GM23248 (cell line): ENCODE results near the gene NCEH1.

Experiments used
- EZH2 ChIP-seq: fragments of 200-600 bp; sonication (generic); IDR thresholded peaks from 2 replicates; pipeline ENCODE4 v1.6.1; 2018; ENCODE audit warnings: antibody characterized with exemption, mild to moderate bottlenecking; ENCODE audit not compliant: insufficient read depth, poor library complexity, severe bottlenecking
- EZH2phosphoT487 ChIP-seq: fragments of 200-600 bp; sonication (generic); IDR thresholded peaks from 2 replicates; pipeline ENCODE4 v1.6.1; 2018; ENCODE audit warnings: antibody characterized with exemption, moderate library complexity, mild to moderate bottlenecking, low read depth; ENCODE audit not compliant: insufficient read depth

- no peak for TF ChIP-seq EZH2phosphoT487
- TF ChIP-seq EZH2 = no peak
Observed at GRCh38 chr3:172607305-172608121, 103.4 kb downstream of the NCEH1 start.
